HEK293 (cell line): ENCODE measurements around the gene ADNP.

Source experiments
- CTCF ChIA-PET: fragments of 350-600 bp; formaldehyde crosslinking; extraction: SDS; loops from one replicate; lab custom pipeline; 2021; ENCODE audit warnings: antibody characterized with exemption; lab: Yijun Ruan, JAX
- POLR2A ChIA-PET: fragments of 300-600 bp; formaldehyde crosslinking; extraction: SDS; loops from one replicate; lab custom pipeline; 2020; ENCODE audit warnings: antibody characterized with exemption, inconsistent platforms; lab: Yijun Ruan, JAX
- H3K27ac ChIP-seq: fragments of 200-500 bp; sonication (Bioruptor generic); 2 replicates; pipeline ENCODE4 v1.5.1; 2014; ENCODE audit warnings: low read depth, low read length, control low read depth, inconsistent platforms; ENCODE audit errors: extremely low read depth
- H3K36me3 ChIP-seq, 2 experiments: fragments of 200-500 bp in 1 of 2; sonication (Bioruptor generic) in 1 of 2; 1 replicate in 1 of 2; 2 replicates in 1 of 2; pipeline ENCODE4 v1.5.1; 2014 to 2017; ENCODE audit warnings: inconsistent platforms in 2 of 2, low read length in 2 of 2; ENCODE audit not compliant: control insufficient read depth in 2 of 2, insufficient read depth in 1 of 2
- H3K4me1 ChIP-seq: fragments of 200-500 bp; sonication (Bioruptor generic); 2 replicates; pipeline ENCODE4 v1.5.1; 2014; ENCODE audit warnings: mild to moderate bottlenecking, low read length, inconsistent platforms; ENCODE audit not compliant: control insufficient read depth, insufficient read depth
- H3K4me3 ChIP-seq: 2 replicates; pipeline ENCODE4 v1.5.1; 2011; ENCODE audit warnings: low read depth, mild to moderate bottlenecking, control low read depth, low read length, moderate library complexity
- H3K9me3 ChIP-seq: fragments of 200-500 bp; sonication (Bioruptor generic); 2 replicates; pipeline ENCODE4 v1.5.1; 2014; ENCODE audit warnings: low read depth, low read length, inconsistent platforms; ENCODE audit not compliant: control insufficient read depth, insufficient read depth
- EGR2 ChIP-seq: fragments of 450-650 bp; formaldehyde crosslinking; IDR thresholded peaks from 2 replicates; pipeline ENCODE4 v1.5.1; 2016; ENCODE audit warnings: low read depth, missing biosample characterization, missing genetic modification characterization
- HOXC10 ChIP-seq: sonication (generic); formaldehyde crosslinking; IDR thresholded peaks from 2 replicates; pipeline ENCODE4 v1.8.1; 2023; ENCODE audit warnings: mild to moderate bottlenecking, missing genetic modification reagents
- MEIS1 ChIP-seq: sonication (generic); formaldehyde crosslinking; IDR thresholded peaks from 2 replicates; pipeline ENCODE4 v1.8.1; 2022; ENCODE audit warnings: missing genetic modification reagents, mild to moderate bottlenecking, borderline replicate concordance
- SP3 ChIP-seq: fragments of 450-650 bp; formaldehyde crosslinking; IDR thresholded peaks from 2 replicates; pipeline ENCODE4 v1.5.1; 2016; ENCODE audit warnings: missing biosample characterization, missing genetic modification characterization
- YY2 ChIP-seq: fragments of 450-650 bp; formaldehyde crosslinking; IDR thresholded peaks from 2 replicates; pipeline ENCODE4 v1.5.1; 2016; ENCODE audit warnings: missing biosample characterization, missing genetic modification characterization
- ZBTB1 ChIP-seq: fragments of 450-650 bp; formaldehyde crosslinking; IDR thresholded peaks from 2 replicates; pipeline ENCODE4 v1.5.1; 2016; ENCODE audit warnings: missing biosample characterization, missing genetic modification characterization
- ZBTB10 ChIP-seq: fragments of 450-650 bp; formaldehyde crosslinking; IDR thresholded peaks from 2 replicates; pipeline ENCODE4 v1.5.1; 2016; ENCODE audit warnings: missing biosample characterization, missing genetic modification characterization
- ZBTB21 ChIP-seq: fragments of 450-650 bp; formaldehyde crosslinking; IDR thresholded peaks from 2 replicates; pipeline ENCODE4 v1.5.1; 2017; ENCODE audit warnings: missing biosample characterization, missing genetic modification characterization
- ZNF10 ChIP-seq: fragments of 450-650 bp; formaldehyde crosslinking; IDR thresholded peaks from 2 replicates; pipeline ENCODE4 v1.5.1; 2017; ENCODE audit warnings: missing biosample characterization, missing genetic modification characterization
- ZNF112 ChIP-seq: fragments of 450-650 bp; formaldehyde crosslinking; IDR thresholded peaks from 2 replicates; pipeline ENCODE4 v1.5.0; 2017; ENCODE audit warnings: missing biosample characterization, missing genetic modification characterization
- ZNF146 ChIP-seq: fragments of 450-650 bp; formaldehyde crosslinking; IDR thresholded peaks from 2 replicates; pipeline ENCODE4 v1.5.1; 2016; ENCODE audit warnings: missing biosample characterization, missing genetic modification characterization
- ZNF148 ChIP-seq: fragments of 450-650 bp; formaldehyde crosslinking; IDR thresholded peaks from 2 replicates; pipeline ENCODE4 v1.5.0; 2017; ENCODE audit warnings: missing biosample characterization, missing genetic modification characterization, borderline replicate concordance
- ZNF157 ChIP-seq: fragments of 450-650 bp; formaldehyde crosslinking; IDR thresholded peaks from 2 replicates; pipeline ENCODE4 v1.5.1; 2016; ENCODE audit warnings: missing biosample characterization, missing genetic modification characterization
- ZNF16 ChIP-seq: fragments of 450-650 bp; formaldehyde crosslinking; IDR thresholded peaks from 2 replicates; pipeline ENCODE4 v1.5.1; 2016; ENCODE audit warnings: low read depth, missing biosample characterization, missing genetic modification characterization
- ZNF24 ChIP-seq: fragments of 450-650 bp; formaldehyde crosslinking; IDR thresholded peaks from 2 replicates; pipeline ENCODE4 v1.5.1; 2016; ENCODE audit warnings: missing biosample characterization, missing genetic modification characterization
- ZNF324 ChIP-seq: fragments of 450-650 bp; formaldehyde crosslinking; IDR thresholded peaks from 2 replicates; pipeline ENCODE4 v1.5.1; 2016; ENCODE audit warnings: missing biosample characterization, missing genetic modification characterization
- ZNF350 ChIP-seq: fragments of 450-650 bp; formaldehyde crosslinking; IDR thresholded peaks from 2 replicates; pipeline ENCODE4 v1.5.0; 2017; ENCODE audit warnings: missing biosample characterization, mild to moderate bottlenecking, missing genetic modification characterization
- ZNF366 ChIP-seq: fragments of 450-650 bp; formaldehyde crosslinking; conservative IDR thresholded peaks from 2 replicates; pipeline ENCODE4 v1.5.1; 2016; ENCODE audit warnings: missing biosample characterization, missing genetic modification characterization
- ZNF394 ChIP-seq: fragments of 450-650 bp; formaldehyde crosslinking; IDR thresholded peaks from 2 replicates; pipeline ENCODE4 v1.5.1; 2016; ENCODE audit warnings: missing biosample characterization, missing genetic modification characterization, mild to moderate bottlenecking, moderate library complexity, borderline replicate concordance
- ZNF510 ChIP-seq: fragments of 450-650 bp; formaldehyde crosslinking; IDR thresholded peaks from 2 replicates; pipeline ENCODE4 v1.5.1; 2018; ENCODE audit warnings: mild to moderate bottlenecking, missing genetic modification characterization, missing biosample characterization; ENCODE audit not compliant: insufficient replicate concordance
- ZNF560 ChIP-seq: fragments of 450-650 bp; formaldehyde crosslinking; IDR thresholded peaks from 2 replicates; pipeline ENCODE4 v1.5.1; 2017; ENCODE audit warnings: missing biosample characterization, missing genetic modification characterization, borderline replicate concordance
- ZNF677 ChIP-seq: fragments of 450-650 bp; IDR thresholded peaks from 2 replicates; pipeline ENCODE4 v1.5.0; 2018; ENCODE audit warnings: missing biosample characterization, mild to moderate bottlenecking, missing genetic modification characterization, moderate library complexity
- TF ChIP-seq, protein P1 (sequence below): fragments of 450-650 bp; formaldehyde crosslinking; conservative IDR thresholded peaks from 2 replicates; pipeline ENCODE4 v1.5.1; 2016; ENCODE audit warnings: low read depth, missing biosample characterization, missing genetic modification characterization
- TF ChIP-seq, protein P2 (sequence below): fragments of 450-650 bp; formaldehyde crosslinking; IDR thresholded peaks from 2 replicates; pipeline ENCODE4; 2016; ENCODE audit warnings: missing biosample characterization, missing genetic modification characterization

ADNP gene

DNA sequence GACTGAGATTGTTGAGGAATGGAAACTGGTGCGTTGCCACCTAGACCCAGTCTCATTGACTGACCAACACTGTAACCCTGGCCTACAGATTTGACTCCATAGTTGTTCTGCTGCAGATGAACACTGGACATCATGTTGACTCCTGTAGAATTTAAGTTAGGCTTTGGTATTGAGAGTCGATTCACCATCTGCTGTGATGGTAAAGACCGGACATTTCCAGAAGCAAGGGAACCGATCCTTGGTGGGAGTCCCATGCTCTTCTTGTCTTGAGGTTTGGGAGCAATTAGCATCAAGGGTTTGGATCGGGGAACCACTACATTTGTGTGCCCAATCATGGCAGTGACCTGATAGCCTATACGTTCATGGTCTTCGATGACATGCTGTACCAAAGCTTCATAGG lies 37.6 kb downstream of the ADNP start:
- ChIA-PET POLR2A (no interaction called here), CTCF (no interaction called here)
- TF ChIP-seq ZBTB21 (no peak), ZBTB10 (tag by site-specific recombination) (no peak), ZNF560 (tag by site-specific recombination) (no peak), HOXC10 (CRISPR knock-in tag) (no peak), ZNF510 (tag by site-specific recombination) (no peak), YY2 (tag by site-specific recombination) (no peak), ZNF112 (tag by site-specific recombination) (no peak), ZNF146 (tag by site-specific recombination) (no peak), ZNF148 (tag by site-specific recombination) (no peak), MEIS1 (CRISPR knock-in tag) (no peak), ZNF157 (tag by site-specific recombination) (no peak), ZNF16 (no peak), ZBTB1 (tag by site-specific recombination) (no peak), ZNF324 (tag by site-specific recombination) (no peak)
- TF ChIP-seq, protein P1, sequence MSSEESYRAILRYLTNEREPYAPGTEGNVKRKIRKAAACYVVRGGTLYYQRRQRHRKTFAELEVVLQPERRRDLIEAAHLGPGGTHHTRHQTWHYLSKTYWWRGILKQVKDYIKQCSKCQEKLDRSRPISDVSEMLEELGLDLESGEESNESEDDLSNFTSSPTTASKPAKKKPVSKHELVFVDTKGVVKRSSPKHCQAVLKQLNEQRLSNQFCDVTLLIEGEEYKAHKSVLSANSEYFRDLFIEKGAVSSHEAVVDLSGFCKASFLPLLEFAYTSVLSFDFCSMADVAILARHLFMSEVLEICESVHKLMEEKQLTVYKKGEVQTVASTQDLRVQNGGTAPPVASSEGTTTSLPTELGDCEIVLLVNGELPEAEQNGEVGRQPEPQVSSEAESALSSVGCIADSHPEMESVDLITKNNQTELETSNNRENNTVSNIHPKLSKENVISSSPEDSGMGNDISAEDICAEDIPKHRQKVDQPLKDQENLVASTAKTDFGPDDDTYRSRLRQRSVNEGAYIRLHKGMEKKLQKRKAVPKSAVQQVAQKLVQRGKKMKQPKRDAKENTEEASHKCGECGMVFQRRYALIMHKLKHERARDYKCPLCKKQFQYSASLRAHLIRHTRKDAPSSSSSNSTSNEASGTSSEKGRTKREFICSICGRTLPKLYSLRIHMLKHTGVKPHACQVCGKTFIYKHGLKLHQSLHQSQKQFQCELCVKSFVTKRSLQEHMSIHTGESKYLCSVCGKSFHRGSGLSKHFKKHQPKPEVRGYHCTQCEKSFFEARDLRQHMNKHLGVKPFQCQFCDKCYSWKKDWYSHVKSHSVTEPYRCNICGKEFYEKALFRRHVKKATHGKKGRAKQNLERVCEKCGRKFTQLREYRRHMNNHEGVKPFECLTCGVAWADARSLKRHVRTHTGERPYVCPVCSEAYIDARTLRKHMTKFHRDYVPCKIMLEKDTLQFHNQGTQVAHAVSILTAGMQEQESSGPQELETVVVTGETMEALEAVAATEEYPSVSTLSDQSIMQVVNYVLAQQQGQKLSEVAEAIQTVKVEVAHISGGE, result no peak

GRCh38 chr20:50892394-50892793 lies 38.8 kb downstream of the ADNP start:
- Histone ChIP-seq H3K9me3 (no peaks in the 10 kb centered on the region), H3K27ac (no peak overlapping the region), H3K4me1 (no peaks in the 10 kb centered on the region), H3K36me3 (peaks cover 5 to 81% of the 10 kb centered on the region in 2 experiments; a peak in 2 of 3 replicates), H3K4me3 (no peak overlapping the region)
- ChIA-PET CTCF (interaction anchor here (0.8 to 1.2 kb wide), 2 partner anchors 37 to 99 kb away, joined by 4 to 6 read pairs; no protein-coding TSS in a partner anchor), POLR2A (no interaction called here)
- no peak for TF ChIP-seq SP3 (tag by site-specific recombination)
- no peak for TF ChIP-seq EGR2
- TF ChIP-seq ZNF677 (tag by site-specific recombination), result no peak
- TF ChIP-seq ZNF350, result no peak
- no peak for TF ChIP-seq ZNF394 (tag by site-specific recombination)
- TF ChIP-seq ZNF366, result no peak
- TF ChIP-seq, protein P2, sequence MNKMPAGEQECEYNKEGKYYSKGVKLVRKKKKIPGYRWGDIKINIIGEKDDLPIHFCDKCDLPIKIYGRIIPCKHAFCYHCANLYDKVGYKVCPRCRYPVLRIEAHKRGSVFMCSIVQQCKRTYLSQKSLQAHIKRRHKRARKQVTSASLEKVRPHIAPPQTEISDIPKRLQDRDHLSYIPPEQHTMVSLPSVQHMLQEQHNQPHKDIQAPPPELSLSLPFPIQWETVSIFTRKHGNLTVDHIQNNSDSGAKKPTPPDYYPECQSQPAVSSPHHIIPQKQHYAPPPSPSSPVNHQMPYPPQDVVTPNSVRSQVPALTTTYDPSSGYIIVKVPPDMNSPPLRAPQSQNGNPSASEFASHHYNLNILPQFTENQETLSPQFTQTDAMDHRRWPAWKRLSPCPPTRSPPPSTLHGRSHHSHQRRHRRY (tag by site-specific recombination), result no peak
- no peak for TF ChIP-seq ZNF24 (tag by site-specific recombination)
- TF ChIP-seq ZNF10 (tag by site-specific recombination), result no peak

More for the DNA sequence above, 37.6 kb downstream of the ADNP start:
- H3K9me3 ChIP-seq, result no peaks in the 10 kb centered on the region
- H3K36me3 ChIP-seq, result peaks cover 5 to 89% of the 10 kb centered on the region in 2 experiments; a peak in 2 of 3 replicates
- H3K27ac ChIP-seq, result no peak overlapping the region
- H3K4me1 ChIP-seq, result no peaks in the 10 kb centered on the region
- no peak overlapping the region for H3K4me3 ChIP-seq
